ENCODE data around the gene GCK. TPM values are rescaled to one million over a fixed set of nuclear protein-coding genes. Genes with fewer than 3 reads are reported as not detected.

GCK gene
- total and polyA plus RNA-seq, 2 donors (not counting 3 experiments of a cell fraction or from before 2014, with no cell fraction given), result 0.17 to 0.51 TPM

DNA sequence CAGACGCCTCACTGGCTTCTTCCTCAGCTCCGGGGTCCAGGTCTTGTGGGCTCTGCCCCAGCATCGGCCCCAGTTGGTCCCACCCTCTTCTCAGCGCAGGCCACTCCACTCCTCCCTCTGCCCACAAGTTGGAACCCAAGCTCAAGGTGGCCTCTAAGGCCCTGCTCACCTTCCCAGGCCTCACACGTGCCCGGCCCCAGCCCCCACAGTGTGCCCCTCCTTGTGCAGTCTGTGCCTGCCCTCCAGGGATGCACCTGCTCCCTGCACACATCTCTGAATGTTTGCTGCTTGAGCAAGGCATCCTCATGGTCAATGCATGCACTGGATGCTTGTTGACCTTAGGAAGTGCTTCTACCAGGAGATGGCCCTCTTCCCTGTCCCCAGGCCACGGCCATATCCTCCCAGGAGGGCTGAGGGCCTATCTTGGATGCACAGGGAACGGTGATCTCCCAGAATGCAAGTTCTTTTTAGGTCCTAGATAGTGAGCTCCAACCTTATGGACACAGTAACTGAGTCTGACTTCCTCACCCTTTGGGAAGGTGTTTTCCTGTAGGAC lies 92.8 kb downstream of the GCK start:
- H3K36me3 ChIP-seq (ENCODE audit: control insufficient read depth in 2 of 2, extremely low read depth in 1 of 2, insufficient read depth in 2 of 2, low read length in 2 of 2), result no peaks in the 10 kb centered on the region
- H4K20me1 ChIP-seq (replicated peaks; ENCODE audit: control insufficient read depth, extremely low read depth, insufficient read depth, low read length), result no peaks in the 10 kb centered on the region
- no TSS peak for BruUV-seq (replicated peaks)
- DNase-seq (ENCODE audit: low read depth, low spot score), result no peak
- dilution Hi-C loops (cut with MboI; ENCODE audit: extremely low pct_ligation_motif_present, low sequenced_read_pairs) (no loop called here), intact Hi-C loops (cut with micrococcal nuclease) (no loop called here)
- H3K9ac ChIP-seq (replicated peaks; ENCODE audit: extremely low read depth, insufficient read depth, low read length), result no peak overlapping the region
- no peak overlapping the region for H3K4me2 ChIP-seq (ENCODE audit: insufficient read depth, low read length)
- no peaks in the 10 kb centered on the region for H3K27me3 ChIP-seq (ENCODE audit: control insufficient read depth in 2 of 2, insufficient read depth in 2 of 2, low read length in 2 of 2)
- H3K9me1 ChIP-seq (replicated peaks; ENCODE audit: control insufficient read depth, extremely low read depth, insufficient read depth, low read length), result no peaks in the 10 kb centered on the region
- POLR2A ChIA-PET, result no interaction called here
- no peak overlapping the region for H3K27ac ChIP-seq (ENCODE audit: insufficient read depth, low read depth, low read length)
- TF ChIP-seq POLR2A (IDR thresholded peaks at IDR 0.05; ENCODE audit: low read depth, low read length), result no peak
- TF ChIP-seq, protein P1, sequence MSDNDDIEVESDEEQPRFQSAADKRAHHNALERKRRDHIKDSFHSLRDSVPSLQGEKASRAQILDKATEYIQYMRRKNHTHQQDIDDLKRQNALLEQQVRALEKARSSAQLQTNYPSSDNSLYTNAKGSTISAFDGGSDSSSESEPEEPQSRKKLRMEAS (IDR thresholded peaks at IDR 0.05; ENCODE audit: insufficient read depth, insufficient read length), result no peak
- H3K4me3 ChIP-seq (replicated peaks in 1 of 3; ENCODE audit: insufficient read depth in 1 of 3, low read depth in 1 of 3, low read length in 3 of 3), result no peak overlapping the region
- CTCF ChIA-PET, result interaction anchor here (1.0 to 1.3 kb wide), 2 partner anchors 13 to 18 kb away, joined by 3 to 4 read pairs; no protein-coding TSS in a partner anchor
- no peaks in the 10 kb centered on the region for H3K79me2 ChIP-seq (ENCODE audit: control insufficient read depth, insufficient read depth, low read length)
- no peaks in the 10 kb centered on the region for H3K9me3 ChIP-seq (replicated peaks; ENCODE audit: control insufficient read depth, insufficient read depth, low read length)
- no peaks in the 10 kb centered on the region for H3K4me1 ChIP-seq (ENCODE audit: control insufficient read depth, extremely low read depth, insufficient read depth, low read length)
- no peak for FAIRE-seq
- no peak overlapping the region for H2AFZ ChIP-seq (ENCODE audit: low read depth, low read length)

DNA sequence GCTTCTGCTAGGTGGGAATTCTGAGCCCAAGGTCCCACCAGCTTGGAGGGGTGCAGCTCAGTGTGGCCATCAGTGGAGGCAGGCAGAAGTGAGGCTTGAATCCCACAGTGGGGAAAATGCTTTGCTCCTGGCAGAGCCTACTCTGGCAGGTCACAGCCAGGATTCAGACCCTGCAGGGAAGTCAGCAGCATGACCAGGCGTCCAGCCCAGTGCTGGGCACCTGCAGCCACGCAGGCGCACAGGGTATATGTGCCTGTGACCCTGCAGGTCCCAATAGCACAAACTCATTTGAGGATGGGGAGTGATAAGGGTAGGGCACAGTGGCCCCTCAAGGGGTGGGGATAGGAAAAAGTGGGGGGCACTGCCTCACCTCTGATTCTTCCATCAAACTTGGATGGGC lies 93.5 kb downstream of the GCK start:
- Histone ChIP-seq H3K4me1 (ENCODE audit: control insufficient read depth, extremely low read depth, insufficient read depth, low read length) (no peaks in the 10 kb centered on the region), H2AFZ (ENCODE audit: low read depth, low read length) (no peak overlapping the region), H3K27me3 (ENCODE audit: control insufficient read depth in 2 of 2, insufficient read depth in 2 of 2, low read length in 2 of 2) (no peaks in the 10 kb centered on the region), H3K4me2 (ENCODE audit: insufficient read depth, low read length) (no peak overlapping the region), H3K9me3 (replicated peaks; ENCODE audit: control insufficient read depth, insufficient read depth, low read length) (no peaks in the 10 kb centered on the region), H3K9ac (replicated peaks; ENCODE audit: extremely low read depth, insufficient read depth, low read length) (no peak overlapping the region), H3K36me3 (ENCODE audit: control insufficient read depth in 2 of 2, extremely low read depth in 1 of 2, insufficient read depth in 2 of 2, low read length in 2 of 2) (no peaks in the 10 kb centered on the region), H3K9me1 (replicated peaks; ENCODE audit: control insufficient read depth, extremely low read depth, insufficient read depth, low read length) (no peaks in the 10 kb centered on the region), H4K20me1 (replicated peaks; ENCODE audit: control insufficient read depth, extremely low read depth, insufficient read depth, low read length) (no peaks in the 10 kb centered on the region), H3K4me3 (replicated peaks in 1 of 3; ENCODE audit: insufficient read depth in 1 of 3, low read depth in 1 of 3, low read length in 3 of 3) (no peak overlapping the region), H3K27ac (ENCODE audit: insufficient read depth, low read depth, low read length) (no peak overlapping the region), H3K79me2 (ENCODE audit: control insufficient read depth, insufficient read depth, low read length) (no peaks in the 10 kb centered on the region)
- no TSS peak for BruUV-seq (replicated peaks)
- DNase-seq (ENCODE audit: low read depth, low spot score) (no peak), FAIRE-seq (no peak)
- intact Hi-C loops (cut with micrococcal nuclease) (no loop called here), dilution Hi-C loops (cut with MboI; ENCODE audit: extremely low pct_ligation_motif_present, low sequenced_read_pairs) (no loop called here)
- ChIA-PET CTCF (no interaction called here), POLR2A (no interaction called here)
- TF ChIP-seq FOS (IDR thresholded peaks at IDR 0.05; ENCODE audit: borderline replicate concordance, insufficient read depth, low read length) (no peak), MYC (IDR thresholded peaks at IDR 0.05; ENCODE audit: low read depth, low read length) (no peak), GATA2 (IDR thresholded peaks at IDR 0.05; ENCODE audit: insufficient read depth, insufficient read length, low read depth, low read length) (no peak), JUN (IDR thresholded peaks at IDR 0.05; ENCODE audit: borderline replicate concordance, insufficient read depth, insufficient read length, low read depth) (no peak), EZH2 (IDR thresholded peaks at IDR 0.05; ENCODE audit: borderline replicate concordance, low read depth, low read length, severe bottlenecking) (no peak), POLR2A (IDR thresholded peaks at IDR 0.05; ENCODE audit: low read depth, low read length) (no peak), POLR2AphosphoS5 (IDR thresholded peaks at IDR 0.05; ENCODE audit: insufficient read depth, low read depth, low read length) (no peak)
- TF ChIP-seq, protein P1 (IDR thresholded peaks at IDR 0.05; ENCODE audit: insufficient read depth, insufficient read length), result no peak
- TF ChIP-seq, protein P2, sequence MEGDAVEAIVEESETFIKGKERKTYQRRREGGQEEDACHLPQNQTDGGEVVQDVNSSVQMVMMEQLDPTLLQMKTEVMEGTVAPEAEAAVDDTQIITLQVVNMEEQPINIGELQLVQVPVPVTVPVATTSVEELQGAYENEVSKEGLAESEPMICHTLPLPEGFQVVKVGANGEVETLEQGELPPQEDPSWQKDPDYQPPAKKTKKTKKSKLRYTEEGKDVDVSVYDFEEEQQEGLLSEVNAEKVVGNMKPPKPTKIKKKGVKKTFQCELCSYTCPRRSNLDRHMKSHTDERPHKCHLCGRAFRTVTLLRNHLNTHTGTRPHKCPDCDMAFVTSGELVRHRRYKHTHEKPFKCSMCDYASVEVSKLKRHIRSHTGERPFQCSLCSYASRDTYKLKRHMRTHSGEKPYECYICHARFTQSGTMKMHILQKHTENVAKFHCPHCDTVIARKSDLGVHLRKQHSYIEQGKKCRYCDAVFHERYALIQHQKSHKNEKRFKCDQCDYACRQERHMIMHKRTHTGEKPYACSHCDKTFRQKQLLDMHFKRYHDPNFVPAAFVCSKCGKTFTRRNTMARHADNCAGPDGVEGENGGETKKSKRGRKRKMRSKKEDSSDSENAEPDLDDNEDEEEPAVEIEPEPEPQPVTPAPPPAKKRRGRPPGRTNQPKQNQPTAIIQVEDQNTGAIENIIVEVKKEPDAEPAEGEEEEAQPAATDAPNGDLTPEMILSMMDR (IDR thresholded peaks at IDR 0.05; ENCODE audit: extremely low read depth in 1 of 2, insufficient read depth in 1 of 2, low read depth in 1 of 2, low read length in 2 of 2), result no peak
